ENCODE results near the gene CTSA. TPM values are rescaled to one million over a fixed set of nuclear protein-coding genes. Genes with fewer than 3 reads are reported as not detected.

The CTSA gene
- total and polyA plus RNA-seq, 2 experiments from 2014 or later: 425 to 716 TPM

- Histone ChIP-seq H3K36me3 (replicated peaks; ENCODE audit: insufficient read depth, low read depth) (no peaks in the 10 kb centered on the region), H2AFZ (no peak overlapping the region), H4K20me1 (ENCODE audit: insufficient read depth, poor library complexity, severe bottlenecking) (no peaks in the 10 kb centered on the region), H3K9me3 (ENCODE audit: low read depth) (no peaks in the 10 kb centered on the region), H3K4me1 (ENCODE audit: insufficient read depth) (peaks cover 11% of the 10 kb centered on the region), H3K79me2 (no peaks in the 10 kb centered on the region), H3K27ac (peak overlapping the region; percentile 88), H3K4me2 (no peak overlapping the region), H3K4me3 (no peak overlapping the region), H3K9me2 (replicated peaks; ENCODE audit: insufficient read depth) (no peaks in the 10 kb centered on the region), H3K27me3 (no peaks in the 10 kb centered on the region)
- 85% methylated on average over 12 of the region's 12 CpGs for WGBS (ENCODE audit: low lambda C conversion rate, missing lambda C conversion rate)
- DNase-seq (ENCODE audit: low spot score): no peak
- TF ChIP-seq EZH2 (IDR thresholded peaks at IDR 0.05; ENCODE audit: borderline replicate concordance) (no peak), EZH2phosphoT487 (IDR thresholded peaks at IDR 0.05; ENCODE audit: low read depth, severe bottlenecking, unreplicated experiment) (no peak), CTCF (IDR thresholded peaks at IDR 0.05; ENCODE audit: poor library complexity) (no peak)
Observed at GRCh38 chr20:45918779-45919537, 27.8 kb downstream of the CTSA start.

DNA sequence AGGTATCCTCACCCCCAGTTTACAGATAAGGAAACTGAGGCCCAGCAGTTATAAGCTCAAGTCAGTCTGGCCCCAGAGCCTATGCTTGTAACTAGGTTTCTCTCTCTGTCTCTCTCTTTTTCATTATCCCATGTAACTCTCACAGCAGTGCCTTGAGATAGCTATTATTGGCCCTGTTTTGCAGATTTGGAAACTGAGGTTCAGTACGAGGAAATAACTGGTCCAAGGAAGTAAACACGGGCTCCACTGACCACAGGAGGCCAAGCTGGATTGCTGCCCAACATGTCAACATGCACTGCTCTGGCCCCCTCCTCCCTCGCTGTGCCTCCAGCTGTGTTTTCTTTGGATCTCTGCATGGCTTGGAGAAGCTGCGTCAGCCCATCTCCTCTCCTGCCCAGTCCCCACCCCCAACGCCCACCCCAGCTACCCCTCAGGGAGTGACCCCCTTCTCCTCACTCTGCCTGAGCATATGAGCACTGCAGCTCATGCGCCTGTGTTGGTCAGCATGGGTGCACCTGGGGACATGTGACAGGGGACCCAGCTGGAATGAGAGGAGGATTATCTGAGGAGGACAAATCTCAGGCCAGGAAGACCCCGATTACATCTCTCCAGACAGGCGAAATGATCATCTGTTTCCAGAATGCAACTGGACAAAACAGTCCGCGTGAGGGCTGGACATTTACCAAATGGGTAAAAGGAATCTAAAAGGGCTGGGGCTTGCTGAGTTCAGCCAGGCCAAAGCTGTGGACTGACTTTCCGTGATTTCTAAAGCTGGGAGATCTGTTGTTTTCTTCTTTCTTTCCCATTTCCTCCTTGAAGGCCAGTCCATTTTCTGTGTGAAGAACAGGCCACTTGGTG, 28.6 kb downstream of the CTSA start:
- Histone ChIP-seq H3K4me2 (peak overlapping the region; percentile 37), H3K27ac (peak overlapping the region; percentile 88), H3K9me3 (ENCODE audit: low read depth) (no peaks in the 10 kb centered on the region), H3K79me2 (no peaks in the 10 kb centered on the region), H3K9me2 (replicated peaks; ENCODE audit: insufficient read depth) (no peaks in the 10 kb centered on the region), H3K4me3 (no peak overlapping the region), H2AFZ (no peak overlapping the region), H3K4me1 (ENCODE audit: insufficient read depth) (peaks cover 16% of the 10 kb centered on the region), H3K36me3 (replicated peaks; ENCODE audit: insufficient read depth, low read depth) (no peaks in the 10 kb centered on the region), H3K27me3 (no peaks in the 10 kb centered on the region), H4K20me1 (ENCODE audit: insufficient read depth, poor library complexity, severe bottlenecking) (no peaks in the 10 kb centered on the region)
- TF ChIP-seq CTCF (IDR thresholded peaks at IDR 0.05; ENCODE audit: poor library complexity): no peak
- no peak for TF ChIP-seq EZH2phosphoT487 (IDR thresholded peaks at IDR 0.05; ENCODE audit: low read depth, severe bottlenecking, unreplicated experiment)
- TF ChIP-seq EZH2 (IDR thresholded peaks at IDR 0.05; ENCODE audit: borderline replicate concordance): no peak
- no peak for DNase-seq (ENCODE audit: low spot score)
- 65% methylated on average over 11 of the region's 11 CpGs for WGBS (ENCODE audit: low lambda C conversion rate, missing lambda C conversion rate)

DNA sequence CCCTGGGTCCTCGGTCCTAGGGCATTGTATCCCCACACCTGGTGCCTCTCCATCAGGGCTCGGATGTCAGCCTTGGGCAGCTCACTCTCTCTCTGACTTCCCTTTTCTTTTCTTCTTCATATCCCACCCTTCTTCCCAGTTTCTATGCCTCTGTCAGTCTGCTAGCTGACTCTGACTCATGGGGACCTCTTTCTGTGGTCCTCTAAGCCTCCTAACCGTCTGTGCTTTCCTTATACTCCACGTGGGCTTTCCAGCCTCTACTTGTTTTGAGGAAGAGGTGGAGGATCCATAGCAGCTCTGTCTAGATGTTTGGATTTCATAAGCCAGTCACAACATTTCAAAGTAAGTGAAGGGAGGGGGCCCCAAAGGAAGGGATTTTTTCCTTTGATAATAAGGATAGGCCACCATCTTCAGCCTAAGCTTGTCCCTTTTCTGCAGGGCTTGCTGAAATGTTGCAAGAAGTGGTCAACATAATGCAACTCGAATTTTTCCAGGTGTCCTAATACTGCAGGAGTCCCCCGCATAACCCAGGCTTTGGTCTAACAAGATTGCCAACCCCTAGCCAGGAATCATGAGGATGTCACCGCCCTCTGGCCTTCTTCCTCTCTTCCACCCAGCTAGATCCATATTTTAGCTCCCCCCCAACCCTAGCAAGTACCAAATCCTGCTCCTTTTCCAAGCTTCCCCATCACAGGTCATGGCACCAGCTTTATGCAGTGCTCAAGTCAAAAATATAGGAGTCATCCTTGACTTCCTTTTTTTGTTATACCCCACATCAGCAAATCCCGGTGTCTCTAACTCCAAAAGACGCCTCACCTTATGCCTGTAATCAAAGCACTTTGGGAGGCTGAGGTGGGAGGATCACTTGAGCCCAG, 29.6 kb downstream of the CTSA start:
- 78% methylated on average over 9 of the region's 9 CpGs for WGBS (ENCODE audit: low lambda C conversion rate, missing lambda C conversion rate)
- no peaks in the 10 kb centered on the region for H3K27me3 ChIP-seq
- no peak for TF ChIP-seq EZH2phosphoT487 (IDR thresholded peaks at IDR 0.05; ENCODE audit: low read depth, severe bottlenecking, unreplicated experiment)
- no peak for TF ChIP-seq EZH2 (IDR thresholded peaks at IDR 0.05; ENCODE audit: borderline replicate concordance)
- no peak for TF ChIP-seq CTCF (IDR thresholded peaks at IDR 0.05; ENCODE audit: poor library complexity)
- H2AFZ ChIP-seq: no peak overlapping the region
- H3K4me2 ChIP-seq: peak overlapping the region; percentile 37
- no peak overlapping the region for H3K4me3 ChIP-seq
- no peak for DNase-seq (ENCODE audit: low spot score)
- H3K27ac ChIP-seq: peak overlapping the region; percentile 88
- H3K9me2 ChIP-seq (replicated peaks; ENCODE audit: insufficient read depth): no peaks in the 10 kb centered on the region
- H3K9me3 ChIP-seq (ENCODE audit: low read depth): no peaks in the 10 kb centered on the region
- H3K36me3 ChIP-seq (replicated peaks; ENCODE audit: insufficient read depth, low read depth): no peaks in the 10 kb centered on the region
- peaks cover 22% of the 10 kb centered on the region for H3K4me1 ChIP-seq (ENCODE audit: insufficient read depth)
- H3K79me2 ChIP-seq: no peaks in the 10 kb centered on the region
- no peaks in the 10 kb centered on the region for H4K20me1 ChIP-seq (ENCODE audit: insufficient read depth, poor library complexity, severe bottlenecking)

Measured in hepatocyte (in vitro differentiated cells).